ENCODE data around the gene NPEPL1.
"Not testable (repeated sequence)": the region's sequence is repeated elsewhere in the genome, so short reads cannot be mapped to it uniquely, and the experiment has no call there.

NPEPL1 gene

DNA sequence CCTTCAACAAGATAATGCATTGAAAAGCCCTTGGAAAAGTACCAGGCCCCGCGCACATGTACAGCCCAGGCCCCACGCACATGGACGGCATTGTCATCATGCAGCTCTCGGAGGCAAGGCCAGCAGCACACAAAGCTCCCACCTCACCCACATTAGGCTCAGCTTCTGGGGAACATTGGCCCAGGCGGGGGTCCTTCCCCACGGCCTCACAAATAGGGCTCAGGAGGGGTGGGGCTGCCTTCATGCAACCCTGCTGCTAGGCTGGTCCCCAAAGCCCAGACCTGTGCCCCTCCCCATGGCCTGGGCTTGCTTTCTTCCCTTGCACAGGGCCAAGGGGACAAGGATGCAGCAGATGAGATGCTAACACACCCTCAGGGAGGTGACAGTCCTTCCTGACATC, 26.7 kb downstream of the NPEPL1 start:
- CTCF ChIA-PET, result no interaction called here
- no peak overlapping the region for H3K4me3 ChIP-seq (ENCODE audit: low read depth, low read length)
- DNase-seq (ENCODE audit: low read depth, low spot score), result no peak
- TF ChIP-seq, protein P1, sequence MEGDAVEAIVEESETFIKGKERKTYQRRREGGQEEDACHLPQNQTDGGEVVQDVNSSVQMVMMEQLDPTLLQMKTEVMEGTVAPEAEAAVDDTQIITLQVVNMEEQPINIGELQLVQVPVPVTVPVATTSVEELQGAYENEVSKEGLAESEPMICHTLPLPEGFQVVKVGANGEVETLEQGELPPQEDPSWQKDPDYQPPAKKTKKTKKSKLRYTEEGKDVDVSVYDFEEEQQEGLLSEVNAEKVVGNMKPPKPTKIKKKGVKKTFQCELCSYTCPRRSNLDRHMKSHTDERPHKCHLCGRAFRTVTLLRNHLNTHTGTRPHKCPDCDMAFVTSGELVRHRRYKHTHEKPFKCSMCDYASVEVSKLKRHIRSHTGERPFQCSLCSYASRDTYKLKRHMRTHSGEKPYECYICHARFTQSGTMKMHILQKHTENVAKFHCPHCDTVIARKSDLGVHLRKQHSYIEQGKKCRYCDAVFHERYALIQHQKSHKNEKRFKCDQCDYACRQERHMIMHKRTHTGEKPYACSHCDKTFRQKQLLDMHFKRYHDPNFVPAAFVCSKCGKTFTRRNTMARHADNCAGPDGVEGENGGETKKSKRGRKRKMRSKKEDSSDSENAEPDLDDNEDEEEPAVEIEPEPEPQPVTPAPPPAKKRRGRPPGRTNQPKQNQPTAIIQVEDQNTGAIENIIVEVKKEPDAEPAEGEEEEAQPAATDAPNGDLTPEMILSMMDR (IDR thresholded peaks at IDR 0.05; ENCODE audit: insufficient read depth, low read length, missing control alignments), result no peak
- POLR2A ChIA-PET, result no interaction called here

DNA sequence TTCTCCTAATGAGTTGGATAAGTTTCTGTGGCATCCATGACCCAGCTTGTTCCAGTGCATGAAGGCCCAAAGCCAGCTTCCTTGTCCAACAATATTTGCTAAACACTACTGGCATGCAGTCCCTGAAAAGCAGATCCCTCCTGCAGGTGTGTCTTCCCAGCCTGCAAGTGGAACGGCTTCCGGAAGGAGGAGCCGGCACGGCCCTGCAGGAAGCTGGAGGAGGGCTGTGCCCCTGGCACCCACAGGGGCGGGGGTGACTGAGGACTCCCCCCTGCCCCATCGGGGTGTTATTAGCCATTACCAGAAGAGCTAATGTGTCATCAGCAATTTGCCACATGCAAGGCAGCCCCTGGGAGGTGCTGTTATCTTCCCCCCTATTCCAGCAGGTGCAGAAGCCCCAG, 27.4 kb downstream of the NPEPL1 start:
- DNase-seq (ENCODE audit: low read depth, low spot score), result no peak
- CTCF ChIA-PET, result no interaction called here

DNA sequence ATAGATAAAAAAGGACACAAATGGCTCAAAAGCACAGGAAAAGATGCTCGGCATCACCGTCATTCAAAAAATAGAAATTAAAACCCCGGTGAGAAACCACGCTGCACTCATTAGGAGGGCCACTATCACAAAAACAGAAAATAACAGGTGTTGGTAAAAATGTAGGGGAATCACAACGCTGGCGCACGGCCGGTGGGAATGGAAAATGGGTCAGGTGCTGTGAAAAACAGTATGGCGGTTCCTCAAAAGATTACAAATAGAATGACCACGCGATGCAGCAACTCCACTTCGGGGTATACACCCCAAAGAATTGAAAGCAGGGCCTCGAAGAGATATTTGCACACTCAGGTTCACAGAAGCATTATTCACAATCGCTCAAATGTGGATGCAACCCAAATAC, 28.3 kb downstream of the NPEPL1 start:
- POLR2A ChIA-PET, result no interaction called here
- TF ChIP-seq, protein P1 (IDR thresholded peaks at IDR 0.05; ENCODE audit: insufficient read depth, low read length, missing control alignments), result no peak
- CTCF ChIA-PET, result no interaction called here
- DNase-seq (ENCODE audit: low read depth, low spot score), result no peak
- no peak overlapping the region for H3K4me3 ChIP-seq (ENCODE audit: low read depth, low read length)

More for the DNA sequence above, 27.4 kb downstream of the NPEPL1 start:
- no peak overlapping the region for H3K4me3 ChIP-seq (ENCODE audit: low read depth, low read length)
- TF ChIP-seq, protein P1 (IDR thresholded peaks at IDR 0.05; ENCODE audit: insufficient read depth, low read length, missing control alignments), result no peak
- POLR2A ChIA-PET, result no interaction called here

DNA sequence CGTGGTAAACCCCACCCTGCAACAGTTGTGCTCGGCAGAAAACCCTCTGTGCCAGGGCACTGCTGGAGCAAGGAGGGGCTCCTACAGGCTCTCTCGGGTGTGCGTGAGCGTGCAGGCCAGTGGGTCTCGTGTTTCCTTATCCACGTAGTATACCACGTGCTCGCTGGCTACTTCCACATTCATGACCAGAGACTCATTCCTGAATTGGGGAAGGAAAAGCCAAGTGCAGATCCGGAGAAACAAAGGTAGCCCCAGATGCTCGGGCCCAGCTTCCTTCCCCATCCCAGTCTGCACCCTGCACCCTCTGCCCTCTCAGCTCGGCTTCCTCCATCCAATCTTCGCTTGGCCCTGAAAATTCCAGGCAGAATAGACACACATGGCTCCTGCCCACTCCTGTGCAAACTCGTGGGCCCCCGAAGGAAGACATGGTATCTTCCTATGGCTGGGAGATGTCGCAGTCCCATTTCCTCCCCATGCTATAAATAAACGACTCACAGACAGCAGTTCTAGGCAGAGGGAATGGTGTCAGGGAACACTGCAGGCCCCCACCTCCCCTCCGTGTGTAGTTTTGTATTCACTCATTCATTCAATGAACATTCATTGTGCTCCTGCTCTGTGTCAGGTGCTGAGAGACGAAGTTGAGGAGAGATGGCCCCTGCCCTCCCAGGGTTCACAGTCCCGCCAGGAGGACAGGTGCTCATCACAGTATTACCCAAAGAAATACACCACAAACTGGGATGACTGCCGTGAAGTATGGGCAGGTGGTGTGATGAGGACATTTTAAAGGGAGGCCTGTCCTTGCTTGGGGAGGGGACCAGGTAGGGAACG, 29.6 kb downstream of the NPEPL1 start:
- no peak overlapping the region for H3K4me3 ChIP-seq (ENCODE audit: low read depth, low read length)
- no peak for DNase-seq (ENCODE audit: low read depth, low spot score)
- TF ChIP-seq, protein P1 (IDR thresholded peaks at IDR 0.05; ENCODE audit: insufficient read depth, low read length, missing control alignments), result no peak
- ChIA-PET CTCF (no interaction called here), POLR2A (no interaction called here)

DNA sequence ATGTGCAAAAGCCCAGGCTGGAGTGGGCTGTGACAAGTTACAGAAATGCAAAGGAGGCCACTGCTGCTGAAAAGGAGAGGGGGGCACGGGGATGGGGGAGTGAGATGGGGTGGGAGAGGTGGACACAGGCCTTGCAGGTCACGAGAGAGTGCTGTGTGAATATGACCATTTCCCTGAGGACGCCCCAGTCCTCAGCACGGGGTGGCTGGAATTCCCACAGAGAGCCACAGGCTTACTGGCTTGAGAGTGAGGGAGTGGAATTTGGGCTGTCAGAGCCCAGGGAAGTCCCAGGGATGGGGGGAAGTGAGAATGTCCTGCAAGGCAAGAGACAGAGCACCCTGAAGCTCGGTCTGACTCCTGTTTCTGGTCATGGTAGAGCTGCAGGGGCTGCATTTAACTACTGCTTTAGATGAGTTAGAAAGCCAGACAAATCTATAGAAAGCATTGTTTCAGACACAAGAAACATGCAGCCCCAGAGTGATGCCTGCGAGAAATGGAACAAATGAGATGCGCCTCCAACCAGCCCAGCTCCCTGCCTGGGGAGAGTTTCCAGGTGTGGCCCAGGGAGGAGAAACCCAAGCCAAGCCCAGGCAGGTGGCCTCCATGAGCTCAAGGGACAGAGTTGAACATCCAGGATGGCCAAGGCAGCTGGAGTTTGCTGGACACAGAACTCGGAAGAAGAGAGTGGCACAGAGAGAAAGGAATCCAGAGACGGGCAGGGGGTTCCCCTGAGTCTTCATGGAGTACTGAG, 30.5 kb downstream of the NPEPL1 start:
- ChIA-PET POLR2A (no interaction called here), CTCF (no interaction called here)
- DNase-seq (ENCODE audit: low read depth, low spot score), result no peak
- TF ChIP-seq, protein P1 (IDR thresholded peaks at IDR 0.05; ENCODE audit: insufficient read depth, low read length, missing control alignments), result no peak
- H3K4me3 ChIP-seq (ENCODE audit: low read depth, low read length), result no peak overlapping the region

DNA sequence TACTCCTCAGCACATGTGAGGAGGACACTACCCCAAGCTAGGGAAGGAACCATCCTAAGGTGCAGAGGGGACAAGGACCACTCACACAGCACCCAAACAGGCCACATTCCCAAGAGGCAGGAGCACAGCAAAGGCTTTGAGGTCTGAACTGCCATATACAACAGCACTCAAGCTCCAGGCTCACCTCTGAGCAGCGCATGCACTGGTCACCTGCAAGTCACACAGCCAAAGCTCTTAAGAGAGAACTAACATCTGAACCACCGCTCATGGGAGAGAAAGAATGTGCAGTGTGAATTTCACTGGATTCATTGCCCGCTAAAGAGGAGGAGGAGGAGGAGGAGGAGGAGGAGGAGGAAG, 31.0 kb downstream of the NPEPL1 start:
- ChIA-PET CTCF (no interaction called here), POLR2A (no interaction called here)
- DNase-seq (ENCODE audit: low read depth, low spot score), result no peak
- TF ChIP-seq, protein P1 (IDR thresholded peaks at IDR 0.05; ENCODE audit: insufficient read depth, low read length, missing control alignments), result no peak
- no peak overlapping the region for H3K4me3 ChIP-seq (ENCODE audit: low read depth, low read length)

DNA sequence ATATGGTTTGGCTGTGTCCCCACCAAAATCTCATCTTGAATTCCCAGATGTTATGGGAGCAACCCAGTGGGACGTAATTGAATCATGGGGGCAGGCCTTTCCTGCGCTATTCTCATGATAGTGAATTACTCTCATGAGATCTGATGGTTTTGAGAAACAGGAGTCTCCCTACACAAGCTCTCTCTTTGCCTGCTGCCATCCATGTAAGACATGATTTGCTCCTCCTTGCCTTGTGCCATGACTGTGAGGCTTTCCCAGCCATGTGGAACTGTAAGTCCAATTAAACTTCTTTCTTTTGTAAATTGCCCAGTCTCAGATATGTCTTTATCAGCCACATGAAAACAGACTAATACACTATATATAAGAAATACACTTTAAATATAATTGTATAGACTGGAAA, 33.6 kb downstream of the NPEPL1 start:
- DNase-seq (ENCODE audit: low read depth, low spot score); H3K4me3 ChIP-seq (ENCODE audit: low read depth, low read length); POLR2A ChIA-PET; CTCF ChIA-PET: not testable (repeated sequence)
